Activated CD4-positive, alpha-beta T cell treated with anti-CD3 and anti-CD28 coated beads, Interleukin-2, amount 50 U/mL, for 1 hour (primary cell): ENCODE data around the gene ZIC2.

Source experiments
- DNase-seq: peaks from one replicate; pipeline ENCODE4 v3.0.0-alpha.2; 2020

ZIC2 gene

GRCh38 chr13:99975626-99976025 lies 6.0 kb upstream of the ZIC2 start:
- no peak for DNase-seq

- no peak for DNase-seq
Measured at GRCh38 chr13:99976575-99976974, 5.0 kb upstream of the ZIC2 start.

- DNase-seq: no peak
Measured at GRCh38 chr13:99977334-99977911, 4.2 kb upstream of the ZIC2 start.

DNA sequence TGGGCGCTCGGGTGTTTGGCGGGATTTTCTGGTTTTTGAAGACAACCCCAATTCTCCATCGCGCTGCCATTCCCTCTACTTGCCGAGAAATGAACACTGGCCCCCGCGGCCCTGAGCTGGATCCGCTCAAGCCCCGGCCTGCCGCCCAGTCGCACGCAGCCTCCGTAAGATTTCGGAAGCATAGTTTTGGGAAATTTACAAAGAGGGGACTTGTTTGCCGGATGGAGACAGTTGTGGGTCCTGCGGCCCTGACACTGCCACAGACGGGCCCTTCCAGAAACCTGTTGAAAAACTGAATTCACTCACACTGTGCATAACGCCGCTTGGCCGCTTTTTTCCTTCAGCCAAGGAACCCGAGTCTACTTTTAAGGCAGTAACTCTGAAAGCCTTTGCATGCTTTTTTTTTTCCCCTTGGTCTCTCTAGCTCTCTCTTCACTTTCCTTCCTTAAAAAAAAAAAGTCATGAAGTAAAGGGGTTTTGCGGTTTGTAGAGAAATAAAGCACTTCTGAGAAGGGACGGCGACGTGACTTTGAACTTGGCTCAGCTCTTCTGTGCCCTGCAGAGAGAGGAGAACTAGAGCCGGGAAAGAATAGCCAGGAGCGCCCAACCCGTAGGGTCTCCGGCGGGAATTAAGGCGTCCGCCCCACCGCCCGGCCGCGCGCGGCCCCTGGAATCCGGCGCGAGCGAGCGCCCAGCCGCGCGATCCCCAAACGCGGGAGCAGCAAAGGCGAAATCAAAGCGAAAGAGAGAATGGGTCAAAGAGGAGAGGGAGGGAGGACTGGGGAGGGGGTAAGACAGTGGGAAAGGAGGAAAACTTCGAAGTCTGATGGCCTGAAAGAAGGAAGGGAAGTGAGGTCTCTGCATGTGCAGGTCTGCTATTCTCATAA lies 3.4 kb upstream of the ZIC2 start:
- DNase-seq: no peak

DNA sequence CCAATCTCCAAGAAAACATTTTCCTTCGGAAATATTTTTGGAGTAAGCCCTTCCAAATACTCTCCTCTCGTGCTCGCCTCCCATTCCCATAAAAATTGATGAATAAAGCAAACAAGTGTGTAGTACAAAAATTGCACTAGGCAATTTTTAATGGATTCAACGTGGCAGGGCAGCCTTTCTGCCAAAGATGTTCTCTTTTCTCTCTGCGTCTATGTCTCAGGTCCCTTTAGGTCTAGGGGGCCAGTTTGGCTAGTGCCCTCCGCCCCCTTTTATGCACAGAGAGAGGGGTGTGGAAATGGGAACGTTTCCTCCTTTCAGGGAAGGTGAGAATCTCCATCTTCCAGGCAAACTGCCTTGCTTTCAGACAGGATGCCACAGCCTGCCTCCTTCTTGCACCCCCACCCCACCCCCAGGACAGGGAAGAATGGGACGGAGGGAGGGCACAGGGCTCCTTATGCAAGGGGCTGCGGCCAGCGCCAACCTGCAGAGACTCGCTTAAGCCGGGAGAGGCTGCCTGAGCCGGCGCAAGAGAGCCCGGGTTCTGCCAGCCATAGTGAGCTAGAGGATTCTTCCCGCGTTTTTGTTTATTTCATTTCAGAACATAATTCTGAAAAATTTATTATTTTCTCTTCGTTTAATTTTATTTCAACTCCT lies 2.7 kb upstream of the ZIC2 start:
- DNase-seq: no peak

DNA sequence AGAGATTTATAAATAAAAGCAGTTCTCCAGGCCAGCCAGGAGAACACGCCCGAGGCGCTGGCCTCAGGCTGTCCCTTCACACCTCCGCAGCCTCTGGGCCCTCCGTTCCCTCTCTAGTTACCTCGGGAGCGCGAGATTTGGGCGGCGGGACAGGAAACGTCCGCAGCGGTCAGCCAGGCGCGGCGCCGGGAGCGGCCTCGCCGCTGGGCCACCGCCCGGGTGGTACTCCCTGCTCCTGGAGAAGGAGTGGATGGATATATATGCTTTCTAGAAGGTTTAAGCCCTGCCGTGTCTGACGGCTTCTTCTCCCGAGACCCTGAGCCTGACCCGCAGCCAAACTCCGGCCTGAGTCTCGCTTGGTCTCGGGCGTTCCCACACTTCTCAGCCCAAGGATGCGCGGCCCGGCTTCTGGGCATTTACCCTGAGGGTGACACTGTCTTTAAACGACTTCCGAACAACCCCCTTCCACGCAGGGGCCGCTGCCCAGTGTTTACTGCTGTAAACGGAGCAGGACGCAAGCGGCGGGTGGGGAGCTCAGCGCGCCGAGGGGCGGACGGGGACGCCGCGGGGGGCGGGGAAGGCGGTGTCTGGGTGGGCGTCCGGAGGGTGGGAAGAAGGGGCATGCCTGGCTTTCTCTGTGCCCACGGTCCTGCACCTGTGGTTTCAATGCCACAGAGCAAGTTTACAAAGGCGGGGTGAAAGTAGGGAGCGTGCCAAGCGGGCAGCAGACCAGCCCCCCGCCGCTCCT lies 2.0 kb upstream of the ZIC2 start:
- DNase-seq: no peak

DNA sequence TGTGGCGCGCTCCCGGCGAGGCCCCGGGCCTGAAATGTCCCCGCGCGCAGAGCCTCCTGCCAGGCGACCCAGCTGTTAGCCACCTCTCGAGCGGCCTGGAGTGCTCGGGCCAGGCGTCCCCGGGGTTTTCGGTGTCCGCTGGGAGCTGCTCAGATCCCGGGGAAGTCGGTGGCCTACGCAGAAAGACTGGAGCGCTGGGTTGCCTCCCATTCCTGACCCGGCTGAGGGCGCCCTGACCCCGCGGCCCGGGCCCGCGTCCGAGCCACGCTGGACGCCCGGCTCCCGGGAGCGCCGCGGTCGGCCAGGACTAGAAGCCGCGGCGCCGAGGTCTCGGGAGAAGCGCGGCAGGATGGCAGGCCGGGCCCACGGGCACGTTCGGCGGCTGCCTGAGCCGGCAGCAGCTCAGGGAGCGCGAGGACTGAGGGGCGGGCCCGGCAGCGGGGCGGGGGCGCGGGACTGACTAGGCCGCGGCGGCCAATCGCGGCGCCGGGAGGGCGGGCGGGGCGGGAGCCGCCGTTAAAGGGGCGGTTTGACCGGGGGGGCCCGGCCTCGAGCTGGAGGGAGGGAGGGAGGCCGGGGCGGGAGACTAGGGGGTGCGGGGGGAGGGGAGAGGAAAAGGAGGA lies 1.3 kb upstream of the ZIC2 start:
- DNase-seq: peak; percentile 52

DNA sequence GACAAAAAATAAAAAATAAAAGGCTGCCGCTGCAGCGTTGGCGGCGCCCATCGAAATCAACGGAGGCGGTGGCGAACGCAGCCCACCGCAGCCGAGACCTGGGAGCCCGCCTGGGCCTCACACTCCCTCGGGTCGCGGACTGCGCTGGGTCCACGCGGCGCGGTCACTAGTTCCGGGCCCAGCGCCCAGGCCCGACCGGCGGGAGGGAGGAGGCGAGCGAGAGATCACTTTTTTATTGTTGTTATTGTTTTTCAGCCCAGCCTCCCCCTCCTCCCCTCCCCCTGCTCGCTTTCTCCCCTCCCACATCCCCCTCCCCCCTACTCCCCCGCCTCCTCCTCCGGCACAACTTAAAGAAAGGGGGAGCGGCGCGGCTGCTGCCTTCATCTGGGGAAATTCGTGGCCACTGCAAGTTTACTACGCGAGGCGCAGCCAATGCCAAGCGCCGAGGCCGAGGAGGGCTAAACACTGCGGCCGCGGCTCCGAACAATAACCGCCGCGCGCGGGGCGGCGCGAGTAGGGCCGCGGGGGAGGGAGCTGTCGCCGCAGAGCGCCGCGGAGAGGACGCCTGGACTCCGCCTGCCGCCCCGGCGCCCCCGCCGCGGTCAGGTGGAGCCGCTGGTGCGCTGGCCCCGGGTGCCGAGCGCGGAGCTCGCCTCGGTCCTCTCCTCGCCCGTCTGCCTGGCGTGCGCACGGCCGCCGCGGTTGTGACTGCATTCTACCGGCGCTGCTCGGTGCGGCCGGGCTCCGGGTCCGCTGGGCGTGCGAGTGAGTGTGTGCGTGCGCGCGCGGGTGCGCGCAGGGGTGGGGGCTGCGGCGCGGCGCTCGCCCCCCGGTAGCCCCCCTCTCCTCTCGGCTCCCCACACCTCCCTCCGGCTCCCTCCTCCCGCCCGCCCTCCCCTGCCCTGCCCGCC lies 505 bp upstream of the ZIC2 start:
- no peak for DNase-seq

- DNase-seq: no peak
Measured at GRCh38 chr13:99982036-99982730, 599 bp downstream of the ZIC2 start.

- no peak for DNase-seq
Measured at GRCh38 chr13:99982731-99983498, 1.3 kb downstream of the ZIC2 start.

- DNase-seq: no peak
Measured at GRCh38 chr13:99983499-99984401, 2.2 kb downstream of the ZIC2 start.

GRCh38 chr13:99984461-99985240 lies 3.1 kb downstream of the ZIC2 start:
- no peak for DNase-seq

DNA sequence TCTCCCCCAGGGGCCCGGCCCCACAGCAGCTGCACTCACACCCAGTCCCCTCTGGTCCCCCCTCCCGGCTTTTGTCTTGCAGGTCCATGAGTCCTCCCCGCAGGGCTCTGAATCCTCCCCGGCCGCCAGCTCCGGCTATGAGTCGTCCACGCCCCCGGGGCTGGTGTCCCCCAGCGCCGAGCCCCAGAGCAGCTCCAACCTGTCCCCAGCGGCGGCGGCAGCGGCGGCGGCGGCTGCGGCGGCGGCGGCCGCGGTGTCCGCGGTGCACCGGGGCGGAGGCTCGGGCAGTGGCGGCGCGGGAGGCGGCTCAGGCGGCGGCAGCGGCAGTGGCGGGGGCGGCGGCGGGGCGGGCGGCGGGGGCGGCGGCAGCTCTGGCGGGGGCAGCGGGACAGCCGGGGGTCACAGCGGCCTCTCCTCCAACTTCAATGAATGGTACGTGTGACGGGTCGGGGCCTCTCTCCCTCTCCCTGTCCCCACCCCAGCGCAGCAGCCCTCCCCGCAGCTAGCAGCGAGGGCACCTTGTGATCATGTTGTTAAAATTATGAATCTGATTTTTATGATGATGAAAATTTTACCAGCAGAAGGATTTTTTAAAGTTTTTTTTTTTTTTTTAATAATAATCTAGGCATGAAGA lies 3.8 kb downstream of the ZIC2 start:
- DNase-seq: no peak

- no peak for DNase-seq
Measured at GRCh38 chr13:99985886-99986527, 4.4 kb downstream of the ZIC2 start.

- DNase-seq: no peak
Measured at GRCh38 chr13:99986741-99987140, 5.2 kb downstream of the ZIC2 start.

GRCh38 chr13:99987154-99988019 lies 5.8 kb downstream of the ZIC2 start:
- no peak for DNase-seq
